Neural crest cell (in vitro differentiated cells): Measurements from ENCODE around the gene DPY19L3. TPM values are rescaled to one million over a fixed set of nuclear protein-coding genes. Genes with fewer than 3 reads are reported as not detected.

Experiments
- DNase-seq: peaks from one replicate; pipeline ENCODE4 v3.0.0; 2021; ENCODE audit warnings: low read depth, mixed read lengths, low spot score
- H3K27ac Mint-ChIP-seq: one replicate; pipeline ENCODE4 v1.8.0; 2021; ENCODE audit warnings: mild to moderate bottlenecking, mixed read lengths; ENCODE audit not compliant: unreplicated experiment
- H3K27me3 Mint-ChIP-seq: 2 replicates; pipeline ENCODE4 v1.8.0; 2021; ENCODE audit warnings: low read depth, mild to moderate bottlenecking, mixed read lengths
- H3K36me3 Mint-ChIP-seq: 2 replicates; pipeline ENCODE4 v1.8.0; 2021; ENCODE audit warnings: low read depth, mild to moderate bottlenecking, mixed read lengths
- H3K4me1 Mint-ChIP-seq: 2 replicates; pipeline ENCODE4 v1.8.0; 2021; ENCODE audit warnings: mixed read lengths
- H3K4me3 Mint-ChIP-seq: one replicate; pipeline ENCODE4 v1.8.0; 2021; ENCODE audit warnings: mild to moderate bottlenecking, mixed read lengths
- H3K9me3 Mint-ChIP-seq: 2 replicates; pipeline ENCODE4 v1.8.0; 2021; ENCODE audit warnings: mixed read lengths
- total RNA-seq: library from RNA; stranded (reverse); gene quantifications from 2 replicates; pipeline ENCODE4 v1.2.1, GENCODE V29; 2021
- TF ChIP-seq, protein P1 (sequence below): fragments of 200-600 bp; sonication (generic); conservative IDR thresholded peaks from 2 replicates; pipeline ENCODE4 v1.5.0; 2021; ENCODE audit warnings: antibody characterized with exemption, mild to moderate bottlenecking

Gene DPY19L3
- total RNA-seq, 1 donor from 2014 or later: 108 TPM

DNA sequence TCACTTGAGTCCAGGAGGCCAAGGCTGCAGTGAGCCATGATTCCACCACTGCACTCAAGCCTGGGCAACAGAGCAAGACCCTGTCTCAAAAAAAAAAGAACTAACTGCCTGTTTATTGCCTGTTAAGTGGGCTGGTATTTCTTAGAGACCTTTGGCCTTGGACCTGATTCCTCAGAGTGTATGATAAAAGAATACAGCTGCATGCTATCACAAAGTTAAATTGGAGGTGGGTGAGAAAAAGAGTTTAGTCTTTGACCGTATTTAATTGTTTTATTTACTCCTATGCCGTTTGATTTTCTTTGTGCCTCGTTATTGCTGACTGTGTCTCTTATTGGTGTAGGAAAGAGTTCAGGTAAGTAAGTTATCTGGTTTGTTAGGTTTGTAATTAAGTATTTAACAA is 25.3 kb upstream of the DPY19L3 start:
- peaks cover 3% of the 10 kb centered on the region for H3K9me3 Mint-ChIP-seq
- H3K4me1 Mint-ChIP-seq: no peaks in the 10 kb centered on the region
- no peak for DNase-seq
- no peak overlapping the region for H3K27ac Mint-ChIP-seq
- TF ChIP-seq, protein P1, sequence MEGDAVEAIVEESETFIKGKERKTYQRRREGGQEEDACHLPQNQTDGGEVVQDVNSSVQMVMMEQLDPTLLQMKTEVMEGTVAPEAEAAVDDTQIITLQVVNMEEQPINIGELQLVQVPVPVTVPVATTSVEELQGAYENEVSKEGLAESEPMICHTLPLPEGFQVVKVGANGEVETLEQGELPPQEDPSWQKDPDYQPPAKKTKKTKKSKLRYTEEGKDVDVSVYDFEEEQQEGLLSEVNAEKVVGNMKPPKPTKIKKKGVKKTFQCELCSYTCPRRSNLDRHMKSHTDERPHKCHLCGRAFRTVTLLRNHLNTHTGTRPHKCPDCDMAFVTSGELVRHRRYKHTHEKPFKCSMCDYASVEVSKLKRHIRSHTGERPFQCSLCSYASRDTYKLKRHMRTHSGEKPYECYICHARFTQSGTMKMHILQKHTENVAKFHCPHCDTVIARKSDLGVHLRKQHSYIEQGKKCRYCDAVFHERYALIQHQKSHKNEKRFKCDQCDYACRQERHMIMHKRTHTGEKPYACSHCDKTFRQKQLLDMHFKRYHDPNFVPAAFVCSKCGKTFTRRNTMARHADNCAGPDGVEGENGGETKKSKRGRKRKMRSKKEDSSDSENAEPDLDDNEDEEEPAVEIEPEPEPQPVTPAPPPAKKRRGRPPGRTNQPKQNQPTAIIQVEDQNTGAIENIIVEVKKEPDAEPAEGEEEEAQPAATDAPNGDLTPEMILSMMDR: no peak
- H3K27me3 Mint-ChIP-seq: no peaks in the 10 kb centered on the region
- H3K4me3 Mint-ChIP-seq: no peak overlapping the region
- peaks cover 7% of the 10 kb centered on the region for H3K36me3 Mint-ChIP-seq

DNA sequence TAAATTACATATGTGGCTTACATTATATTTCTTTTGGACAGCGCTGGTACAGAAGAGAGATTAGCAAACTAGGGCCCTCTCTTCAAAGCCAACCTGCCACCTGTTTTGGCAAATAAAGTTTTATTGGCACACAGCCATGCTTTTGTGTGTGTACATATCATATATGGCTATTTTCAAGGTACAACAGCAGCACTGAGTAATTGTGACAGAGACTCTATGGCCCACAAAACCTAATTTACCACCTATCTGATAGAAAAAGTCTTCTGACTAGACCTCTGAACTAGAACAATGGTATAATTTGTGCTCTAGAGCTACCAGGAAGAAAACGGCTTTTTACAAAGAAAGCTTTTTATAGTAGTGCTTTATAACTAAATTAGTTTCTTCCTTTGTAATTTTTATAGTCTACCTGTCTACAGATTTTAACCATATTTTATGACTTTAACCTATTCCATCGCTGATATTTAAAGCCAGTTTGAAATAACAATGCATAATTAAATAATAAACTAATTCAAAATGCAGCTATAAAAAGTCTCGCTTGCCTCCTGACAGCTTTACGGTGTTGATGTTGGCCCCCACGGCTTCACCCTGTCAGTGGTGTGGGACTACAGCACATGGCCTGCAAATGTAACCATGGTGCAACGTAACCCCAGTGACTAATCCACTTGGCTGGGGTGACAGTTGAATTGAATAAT is 17.7 kb upstream of the DPY19L3 start:
- Mint-ChIP-seq H3K27me3 (no peaks in the 10 kb centered on the region), H3K4me3 (no peak overlapping the region), H3K27ac (no peak overlapping the region), H3K4me1 (peaks cover 3% of the 10 kb centered on the region), H3K9me3 (no peaks in the 10 kb centered on the region), H3K36me3 (no peaks in the 10 kb centered on the region)
- no peak for DNase-seq
- TF ChIP-seq, protein P1: no peak

DNA sequence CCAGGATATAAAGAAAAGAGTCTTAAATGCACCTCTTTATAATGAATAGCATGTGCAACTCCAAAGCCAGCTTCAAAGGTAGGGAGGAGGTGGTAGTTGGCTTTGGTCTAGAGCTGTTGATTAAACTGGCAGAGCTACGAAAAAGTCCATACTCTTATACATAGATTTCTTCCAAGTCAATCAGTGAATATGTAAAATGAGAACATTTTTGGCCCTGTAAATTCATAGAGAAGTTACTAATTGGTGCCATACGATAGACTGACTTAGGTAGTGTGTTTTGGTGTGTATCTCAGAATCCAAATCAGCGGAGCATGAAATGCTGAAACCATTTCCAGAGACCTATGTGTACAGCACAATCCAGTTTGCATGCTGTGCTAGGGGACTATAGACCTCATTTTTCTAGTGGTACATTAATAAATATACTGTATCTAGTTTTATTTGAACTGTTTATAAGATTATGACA is 17.1 kb upstream of the DPY19L3 start:
- H3K27ac Mint-ChIP-seq: no peak overlapping the region

DNA sequence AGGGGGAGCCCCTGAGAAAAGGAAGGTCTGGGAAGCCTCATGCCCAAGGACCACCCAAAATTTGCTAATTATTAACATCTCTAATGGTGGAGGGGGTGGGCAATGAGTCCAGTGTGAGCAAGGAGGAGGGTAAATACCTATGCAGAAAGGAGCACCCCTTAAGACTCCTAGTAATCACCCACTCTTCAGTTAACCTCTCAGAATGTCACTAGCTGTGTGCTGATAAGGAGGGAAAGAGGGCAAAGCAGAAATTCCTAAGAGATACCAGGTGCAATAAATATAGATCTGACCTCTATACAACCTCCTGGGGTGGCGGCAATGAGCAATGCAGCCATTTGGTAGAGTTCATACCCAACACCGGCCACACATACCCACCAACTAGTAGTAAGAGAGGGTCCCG is 12.7 kb upstream of the DPY19L3 start:
- H3K27me3 Mint-ChIP-seq: no peaks in the 10 kb centered on the region
- no peak overlapping the region for H3K27ac Mint-ChIP-seq
- TF ChIP-seq, protein P1: no peak
- H3K4me1 Mint-ChIP-seq: peaks cover 3% of the 10 kb centered on the region
- no peaks in the 10 kb centered on the region for H3K9me3 Mint-ChIP-seq
- DNase-seq: no peak
- H3K4me3 Mint-ChIP-seq: no peak overlapping the region
- H3K36me3 Mint-ChIP-seq: no peaks in the 10 kb centered on the region

More for the DNA sequence above, 17.1 kb upstream of the DPY19L3 start:
- DNase-seq: no peak
- TF ChIP-seq, protein P1: no peak
- Mint-ChIP-seq H3K9me3 (no peaks in the 10 kb centered on the region), H3K4me3 (no peak overlapping the region), H3K36me3 (no peaks in the 10 kb centered on the region), H3K27me3 (no peaks in the 10 kb centered on the region), H3K4me1 (peaks cover 3% of the 10 kb centered on the region)

DNA sequence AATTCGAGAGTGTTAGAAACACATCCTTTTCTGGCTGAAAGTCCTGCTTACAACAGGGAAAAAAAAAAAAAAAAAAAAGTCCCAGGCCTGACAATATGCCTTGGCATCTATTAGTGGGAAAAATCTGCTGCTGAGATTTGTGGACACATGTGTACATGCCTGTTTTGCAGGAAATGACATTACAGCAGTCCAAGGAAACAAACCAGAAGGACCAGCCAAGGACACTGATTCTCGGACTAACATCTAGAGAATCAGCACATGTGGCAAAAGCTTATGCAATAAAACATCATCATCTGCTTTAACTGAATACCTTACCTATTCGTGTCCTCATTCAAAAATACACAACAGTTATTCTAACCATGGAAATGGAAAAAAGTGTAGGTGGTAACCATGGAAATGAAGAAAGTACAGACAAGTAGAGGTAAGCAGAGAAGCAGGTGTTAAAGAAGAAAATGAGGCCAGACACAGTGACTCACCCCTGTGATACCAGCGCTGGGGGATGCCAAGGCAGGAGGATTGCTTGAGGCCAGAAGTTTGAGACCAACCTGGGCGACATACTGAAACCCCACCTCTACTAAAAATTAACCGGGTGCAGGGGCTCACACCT is 9.4 kb upstream of the DPY19L3 start:
- Mint-ChIP-seq H3K4me3 (no peak overlapping the region), H3K4me1 (no peaks in the 10 kb centered on the region), H3K27me3 (no peaks in the 10 kb centered on the region), H3K27ac (no peak overlapping the region), H3K36me3 (no peaks in the 10 kb centered on the region), H3K9me3 (no peaks in the 10 kb centered on the region)
- DNase-seq: no peak
- TF ChIP-seq, protein P1: no peak
